HG03342 (cell line): Measurements from ENCODE around the gene NMT2.
"Not testable (repeated sequence)": the region's sequence is repeated elsewhere in the genome, so short reads cannot be mapped to it uniquely, and the experiment has no call there.

Source experiments
- ATAC-seq: cut with Tn5 transposase; IDR thresholded peaks from one replicate; pipeline ENCODE4 v1.9.1; 2021; ENCODE audit warnings: mild to moderate bottlenecking, moderate library complexity; ENCODE audit not compliant: unreplicated experiment

Gene NMT2

DNA sequence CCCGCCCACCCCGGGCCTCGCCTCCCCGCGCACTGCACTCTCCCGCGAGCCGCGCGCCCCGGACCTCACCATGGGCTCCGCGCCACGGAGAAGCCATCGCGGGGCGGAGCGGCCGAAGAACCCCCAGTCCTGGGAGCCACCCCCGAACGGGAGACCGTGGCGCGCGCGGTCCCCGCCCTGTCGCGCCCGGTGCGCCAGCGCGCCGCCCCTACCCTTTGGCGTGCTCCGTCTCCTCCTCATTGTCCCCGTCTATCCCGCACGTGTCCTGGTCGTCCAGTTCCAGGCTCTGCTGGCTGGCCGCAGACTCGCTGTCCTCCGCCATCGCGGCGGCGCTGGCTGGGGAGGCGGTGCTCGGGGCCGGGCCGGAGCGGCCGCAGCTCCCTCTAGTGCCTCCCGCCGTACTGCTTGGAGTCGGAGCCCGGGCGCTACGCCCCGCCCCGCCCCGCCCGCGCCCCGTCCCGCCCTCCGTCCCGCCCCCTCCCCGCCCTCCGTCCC is at the start of gene NMT2:
Gene NMT2, minus strand, starts transcription at position 403 of the 495 bp plus-strand sequence. Its CDS starts 81 bp downstream, at position 322.
- peak; percentile 88 for ATAC-seq

DNA sequence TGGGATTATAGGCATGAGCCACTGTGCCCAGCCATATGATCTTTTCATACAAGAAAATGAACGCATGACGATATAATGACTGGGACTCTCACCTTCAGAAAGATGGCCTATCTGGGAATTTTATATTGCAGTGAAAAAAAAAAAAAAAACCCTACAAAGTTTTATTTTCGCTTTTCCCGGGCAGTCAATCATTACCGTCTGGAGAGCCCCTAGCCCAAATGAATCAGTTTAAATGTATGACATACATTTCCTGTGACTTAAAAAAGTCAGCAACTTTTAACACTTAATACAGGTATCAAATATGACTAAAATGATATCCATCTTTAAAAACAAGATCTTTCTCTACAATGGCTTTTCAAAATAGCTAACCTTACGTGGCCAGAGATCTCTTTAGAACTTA is 48.2 kb upstream of the NMT2 start:
- no peak for ATAC-seq

DNA sequence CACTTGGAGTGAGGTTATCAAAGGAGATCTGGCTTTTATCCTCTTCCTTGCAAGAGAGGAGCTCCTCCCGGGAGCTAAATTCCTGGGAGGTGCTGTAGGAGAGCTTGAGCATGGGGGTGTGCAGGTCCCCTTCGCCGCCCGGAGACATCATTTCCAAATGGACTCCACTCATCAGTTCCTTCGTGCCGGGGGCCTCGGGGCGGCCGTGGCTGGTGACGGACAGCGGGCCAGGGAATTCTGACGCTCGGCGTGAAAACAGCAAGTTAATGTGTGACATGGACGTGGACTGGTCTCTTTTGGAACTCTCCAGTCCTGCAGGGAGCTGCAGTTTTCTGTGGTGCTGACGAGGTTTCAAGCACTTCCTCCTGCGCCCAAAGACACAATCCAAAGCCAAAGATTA is 45.7 kb upstream of the NMT2 start:
- no peak for ATAC-seq

DNA sequence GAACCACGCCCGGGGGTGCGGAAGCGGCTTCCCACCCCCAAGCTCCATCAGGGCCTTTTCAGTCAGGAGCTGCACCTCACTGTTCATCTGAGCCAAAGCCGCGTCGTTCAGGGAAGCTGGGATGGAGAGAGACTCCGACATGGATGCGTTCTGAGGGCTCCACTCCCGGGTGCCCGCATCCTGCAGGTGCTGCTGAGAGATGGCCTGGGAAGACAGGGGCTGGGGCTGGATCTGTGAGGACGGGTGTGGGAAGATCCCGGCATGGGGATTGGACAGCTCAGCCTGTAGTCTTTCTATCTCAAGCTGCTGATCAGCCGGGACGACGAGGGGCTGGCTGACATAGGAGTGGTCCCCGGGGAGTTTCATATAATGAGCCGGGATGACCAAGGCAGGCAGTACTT is 45.0 kb upstream of the NMT2 start:
- no peak for ATAC-seq

DNA sequence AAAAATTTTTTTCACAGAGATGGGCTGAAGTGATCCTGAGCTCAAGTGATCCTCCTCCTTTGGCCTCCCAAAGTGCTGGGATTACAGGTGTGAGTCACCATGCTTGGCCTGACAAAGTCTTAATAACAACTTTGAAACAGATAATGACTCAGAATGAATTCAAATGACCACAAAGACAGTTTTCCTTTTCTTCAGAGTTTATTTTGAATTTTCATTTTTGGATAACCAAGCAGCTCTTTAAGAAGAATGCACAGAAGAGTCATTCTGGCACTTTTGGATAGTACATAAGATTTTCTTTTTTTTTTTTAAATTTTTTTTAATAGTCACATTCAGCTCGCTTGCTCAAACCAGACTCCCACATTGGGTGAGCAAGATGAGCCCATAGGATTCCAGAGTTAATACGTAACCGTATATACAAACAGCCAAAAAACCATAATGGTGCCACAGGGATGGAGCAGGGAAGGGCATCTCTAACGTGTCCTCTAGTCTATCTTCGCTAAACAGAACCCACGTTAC is 43.0 kb upstream of the NMT2 start:
- ATAC-seq, result no peak

DNA sequence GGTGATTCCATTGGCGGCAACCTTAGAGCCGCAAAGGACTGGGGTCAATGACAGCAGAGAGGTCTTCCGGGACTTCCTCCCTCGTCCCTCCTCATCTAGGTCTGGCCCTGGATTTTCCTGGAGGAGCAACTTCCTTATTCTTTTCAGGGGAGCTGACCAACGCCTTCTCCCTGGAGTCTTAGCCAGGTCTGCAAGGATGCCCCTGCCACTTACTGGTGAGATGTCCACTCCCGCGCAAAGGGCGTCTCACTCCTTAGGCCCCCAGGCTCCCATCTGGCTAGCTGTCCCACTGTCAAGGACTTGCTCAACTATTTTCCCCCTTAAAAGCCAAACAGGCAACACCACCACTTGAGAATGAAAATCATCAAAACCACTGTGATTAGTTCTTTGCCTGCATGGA is 42.0 kb upstream of the NMT2 start:
- no peak for ATAC-seq

DNA sequence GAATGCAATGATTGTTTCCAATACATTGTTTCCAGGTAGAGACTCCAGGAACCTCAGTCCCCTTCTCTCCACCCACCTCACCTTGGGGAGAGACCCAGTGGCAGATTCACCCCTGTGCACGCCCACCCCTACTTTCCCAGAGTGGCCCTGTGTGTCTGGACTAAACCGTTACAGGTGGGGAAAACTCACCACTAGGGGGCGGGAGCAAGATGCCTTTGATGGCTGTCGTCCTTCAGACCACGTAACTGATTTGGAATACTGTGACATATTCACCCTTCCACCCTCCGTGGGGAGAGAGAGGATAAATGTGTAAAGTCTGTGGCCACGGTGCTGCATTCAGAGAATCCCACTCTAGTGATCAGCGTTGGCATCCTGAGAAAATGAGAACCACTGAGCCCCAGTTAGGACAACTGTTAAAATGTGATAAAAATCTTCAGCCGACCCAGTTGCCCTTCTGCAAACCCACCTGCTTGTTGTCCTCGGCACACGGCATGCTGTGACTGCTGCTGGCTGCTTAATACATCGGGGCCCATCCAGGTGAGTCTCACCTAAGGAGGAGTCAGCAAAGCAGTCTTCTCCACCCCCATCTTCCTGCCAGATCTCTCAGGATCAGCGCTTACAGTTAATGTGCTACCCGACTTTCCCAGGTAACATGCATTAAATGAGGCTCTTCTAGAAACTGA is 41.5 kb upstream of the NMT2 start:
- peak; percentile 63 for ATAC-seq

DNA sequence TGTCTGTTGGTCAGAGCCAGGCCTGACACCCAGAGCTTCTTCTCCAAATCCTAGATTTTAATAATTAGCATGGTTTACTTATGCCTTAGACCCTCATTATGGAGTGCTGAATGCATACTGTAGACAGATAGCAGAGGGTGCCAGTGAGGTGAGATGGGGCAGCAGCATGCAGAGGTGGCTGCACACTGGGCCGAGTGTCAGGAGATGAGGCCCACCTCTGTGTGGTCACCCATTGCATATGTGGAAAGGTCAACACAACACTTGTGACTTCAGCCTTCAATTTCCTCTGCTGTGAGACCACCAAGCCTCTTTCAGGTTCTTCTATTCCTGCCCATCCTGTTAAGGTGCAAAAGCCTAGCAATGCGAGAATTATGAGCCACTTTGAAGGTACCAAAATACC is 39.7 kb upstream of the NMT2 start:
- ATAC-seq, result no peak

DNA sequence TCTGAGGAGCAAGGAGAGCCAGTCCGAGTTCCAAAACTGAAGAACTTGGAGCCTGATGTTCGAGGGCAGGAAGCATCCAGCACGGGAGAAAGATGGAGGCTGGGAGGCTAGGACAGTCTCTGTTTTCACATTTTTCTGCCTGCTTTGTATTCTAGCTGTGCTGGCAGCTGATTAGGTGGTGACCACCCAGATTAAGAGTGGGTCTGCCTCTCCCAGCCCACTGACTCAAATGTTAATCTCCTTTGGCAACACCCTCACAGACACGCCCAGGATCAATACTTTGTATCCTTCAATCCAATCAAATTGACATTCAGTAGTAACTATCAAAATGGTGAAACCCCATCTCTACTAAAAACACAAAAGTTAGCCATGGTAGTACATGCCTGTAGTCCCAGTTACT is 38.9 kb upstream of the NMT2 start:
- ATAC-seq, result not testable (repeated sequence)

DNA sequence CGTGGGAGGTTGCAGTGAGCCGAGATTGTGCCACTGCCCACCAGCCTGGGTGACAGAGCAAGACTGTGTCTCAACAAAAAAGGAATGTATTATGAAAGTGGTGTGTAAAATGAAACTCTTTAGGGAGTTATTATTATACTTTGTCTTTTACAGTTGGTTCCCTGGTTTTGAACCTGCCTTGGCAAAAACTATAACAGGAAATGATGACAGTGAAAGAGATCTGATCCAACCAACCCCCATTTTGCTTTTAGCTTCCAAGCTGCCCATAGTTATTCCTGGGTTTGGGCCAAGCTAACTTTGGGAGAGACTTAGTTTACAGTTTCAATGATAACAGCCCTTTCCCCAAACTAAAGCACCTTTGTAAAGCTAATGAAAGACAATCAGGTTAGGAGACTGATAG is 34.1 kb upstream of the NMT2 start:
- ATAC-seq, result no peak

DNA sequence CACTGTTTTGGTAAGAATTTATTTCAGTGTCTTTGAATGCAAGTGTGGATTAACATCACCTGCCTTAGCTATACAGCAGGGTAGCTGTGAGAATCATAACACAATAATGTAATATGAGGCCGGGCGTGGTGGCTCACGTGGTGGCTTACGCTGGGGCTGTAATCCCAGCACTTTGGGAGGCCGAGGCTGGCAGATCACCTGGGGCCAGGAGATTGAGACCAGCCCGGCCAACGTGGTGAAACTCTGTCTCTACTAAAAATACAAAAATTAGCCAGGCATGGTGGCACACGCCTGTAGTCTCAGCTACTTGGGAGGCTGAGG is 33.8 kb upstream of the NMT2 start:
- not testable (repeated sequence) for ATAC-seq

DNA sequence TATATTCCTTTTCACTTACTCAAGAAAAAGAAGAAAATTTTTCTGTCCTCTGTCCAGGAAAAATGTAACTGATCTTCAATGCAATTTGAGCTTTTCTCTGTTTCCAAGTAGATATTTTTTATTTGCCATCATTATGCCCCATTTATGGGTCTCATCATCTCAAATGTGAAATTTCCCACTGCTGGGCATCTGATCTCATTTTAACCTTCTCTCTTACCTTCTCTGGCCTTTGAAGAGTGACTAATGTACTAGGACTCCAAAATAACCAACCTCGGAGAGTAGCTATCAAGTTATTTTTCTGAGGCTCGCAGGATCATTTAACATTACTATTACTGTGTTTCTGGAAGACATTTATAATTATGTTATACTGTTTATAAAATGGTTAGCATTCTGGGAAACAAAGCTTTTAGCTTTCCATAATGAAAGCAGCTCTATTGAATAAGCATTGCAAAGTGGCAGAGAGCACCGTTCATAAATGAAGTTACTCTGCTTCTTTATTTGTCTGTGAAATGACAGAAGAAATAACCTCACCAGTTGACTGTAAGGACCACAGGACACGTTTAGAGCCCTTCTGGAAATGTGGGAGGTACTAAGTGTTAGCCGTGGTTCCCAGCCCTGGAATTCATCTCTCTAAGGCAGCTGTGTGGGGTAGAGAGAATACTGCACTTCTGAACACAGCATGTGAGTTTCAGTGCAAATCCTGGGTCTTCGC is 33.3 kb upstream of the NMT2 start:
- ATAC-seq, result no peak

DNA sequence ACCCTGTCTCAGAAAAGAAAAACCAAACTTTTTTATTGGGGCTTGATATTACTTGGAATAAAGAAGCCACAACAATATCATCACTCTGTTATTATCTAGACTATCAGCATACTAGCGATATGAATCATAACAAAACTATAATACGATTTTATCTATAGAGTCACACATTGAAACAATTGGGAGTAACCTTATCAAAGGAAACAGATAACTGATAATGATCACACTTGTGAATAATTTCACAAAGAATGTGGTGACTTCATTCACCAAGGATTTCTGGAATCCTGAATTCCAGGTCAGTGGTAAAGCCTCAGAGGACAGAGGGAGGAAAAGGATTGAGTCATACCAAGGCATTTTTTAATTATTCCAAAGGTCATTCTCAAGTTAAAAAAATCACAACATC is 32.1 kb upstream of the NMT2 start:
- no peak for ATAC-seq

DNA sequence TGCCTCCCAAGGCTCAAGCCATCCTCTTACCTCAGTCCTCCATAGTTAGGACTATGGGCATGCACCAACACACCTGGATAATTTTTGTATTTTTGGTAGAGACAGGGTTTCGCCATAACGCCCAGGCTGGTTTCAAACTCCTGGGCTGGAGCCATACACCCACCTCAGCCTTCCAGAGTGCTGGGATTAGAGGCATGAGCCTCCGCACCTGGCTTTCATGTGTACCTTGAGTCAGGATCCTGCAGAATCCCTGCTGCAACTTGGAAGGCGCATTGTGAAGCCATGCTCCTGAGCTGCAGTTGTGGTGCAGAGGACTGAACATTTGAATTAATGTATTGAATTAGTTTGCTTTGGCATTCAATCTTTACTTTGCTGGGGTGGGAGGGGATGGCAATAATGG is 29.4 kb upstream of the NMT2 start:
- ATAC-seq, result no peak

DNA sequence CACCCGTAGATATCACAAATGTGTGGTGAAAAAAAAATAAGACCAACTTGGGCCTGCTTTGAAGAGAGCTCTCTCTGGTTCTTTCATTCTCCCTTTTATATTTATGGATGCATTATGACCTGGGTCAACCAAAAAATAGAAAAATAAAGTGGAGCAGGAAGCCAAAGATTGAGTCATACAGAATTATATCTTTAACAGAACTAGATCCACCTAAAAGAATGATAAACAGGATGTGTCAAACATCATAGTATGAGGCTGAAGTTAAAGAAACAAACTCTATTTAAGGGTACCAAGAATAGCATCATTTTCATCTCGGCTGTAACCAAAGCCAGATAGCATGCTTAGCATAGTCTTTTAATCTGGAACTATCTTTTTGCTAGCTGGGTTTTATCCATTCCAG is 28.8 kb upstream of the NMT2 start:
- no peak for ATAC-seq

DNA sequence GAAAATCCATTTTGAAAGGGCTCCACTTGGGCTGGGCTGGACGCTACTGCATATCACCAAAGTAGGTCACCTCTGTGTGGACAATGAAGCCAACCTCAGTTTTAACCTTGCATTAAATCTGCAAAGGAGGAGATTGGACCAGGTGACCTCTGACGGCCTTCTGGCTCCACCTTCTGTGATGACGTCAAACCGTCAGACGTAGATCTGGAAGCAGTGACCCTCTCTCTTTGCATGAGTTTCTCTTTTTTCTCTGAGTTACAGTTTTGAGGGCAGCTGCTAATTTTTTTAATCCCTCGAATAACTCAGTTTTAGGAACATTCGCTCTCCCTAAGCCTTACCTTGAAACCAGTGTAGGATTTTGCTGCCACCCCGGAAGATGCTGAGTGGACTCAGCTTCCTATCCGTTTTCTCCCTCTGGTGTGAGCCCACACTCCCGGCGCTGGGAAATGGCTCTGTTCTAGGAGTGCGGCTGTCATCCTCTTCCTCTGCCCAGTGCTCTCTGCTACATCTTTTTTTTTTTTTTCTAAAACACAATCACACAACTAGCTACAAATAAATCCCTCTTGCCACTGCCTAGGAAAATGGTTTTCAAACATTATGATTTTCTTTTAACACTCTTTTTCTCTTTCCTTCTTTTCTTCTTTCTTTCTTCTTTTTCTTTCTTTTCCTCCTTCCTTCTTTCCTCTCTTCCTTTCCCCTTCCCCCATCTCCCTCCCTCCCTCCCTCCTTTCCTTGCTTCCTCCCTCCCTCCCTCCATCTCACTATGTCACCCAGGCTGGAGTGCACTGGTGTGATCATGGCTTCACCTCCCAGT is 27.7 kb upstream of the NMT2 start:
- no peak for ATAC-seq

DNA sequence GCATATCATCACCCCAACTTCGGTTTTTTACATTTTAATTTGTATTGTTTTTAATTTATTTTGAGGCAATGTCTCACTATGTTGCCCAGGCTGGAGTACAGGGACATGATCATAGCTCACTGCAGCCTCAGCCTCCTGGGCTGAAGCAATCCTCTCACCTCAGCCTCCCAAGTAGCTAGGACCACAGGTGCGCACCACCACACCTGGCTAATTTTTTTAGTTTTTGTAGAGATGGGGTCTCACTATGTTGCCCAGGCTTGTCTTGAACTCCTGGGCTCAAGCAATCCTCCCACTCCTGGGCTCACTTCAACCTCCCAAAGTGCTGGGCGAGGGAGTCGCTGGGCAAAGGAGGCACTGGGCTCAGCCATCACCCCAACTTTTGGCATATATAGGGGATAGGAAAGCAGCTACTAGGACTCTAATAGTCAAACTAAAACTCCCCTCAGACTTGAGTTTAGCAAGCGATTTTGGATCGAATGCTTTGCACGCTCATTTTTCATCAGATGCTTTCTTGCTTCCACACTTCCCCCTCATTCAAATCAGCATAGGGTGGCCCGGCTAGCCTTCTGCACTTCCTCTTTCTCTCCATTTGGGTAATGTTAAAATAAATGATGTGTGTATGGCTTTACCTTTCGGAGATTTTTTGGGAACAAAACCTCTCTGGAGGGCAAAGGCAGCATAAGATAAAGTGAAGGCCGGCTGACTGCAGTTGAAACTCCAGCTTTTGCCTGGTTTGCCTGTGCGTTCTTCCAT is 20.8 kb upstream of the NMT2 start:
- ATAC-seq, result no peak

DNA sequence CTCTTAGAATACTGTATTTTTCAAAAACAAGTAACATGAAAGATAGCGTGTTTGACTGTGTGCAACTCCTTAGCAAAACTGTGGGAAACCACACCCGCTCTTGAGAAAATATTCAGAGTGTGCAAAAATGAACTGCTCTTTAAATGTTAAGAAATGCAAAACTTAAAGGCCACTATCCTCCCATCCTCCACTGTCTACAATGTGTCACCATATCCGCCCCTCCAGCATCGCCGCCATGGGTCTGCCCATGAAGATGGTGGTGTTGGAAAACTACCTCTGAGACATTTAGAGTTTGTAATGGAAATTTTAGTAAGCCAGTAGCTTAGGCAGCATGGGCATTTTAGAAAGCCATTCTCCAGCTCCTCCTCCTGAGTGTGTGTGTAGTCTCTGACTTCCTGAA is 20.1 kb upstream of the NMT2 start:
- ATAC-seq, result no peak

DNA sequence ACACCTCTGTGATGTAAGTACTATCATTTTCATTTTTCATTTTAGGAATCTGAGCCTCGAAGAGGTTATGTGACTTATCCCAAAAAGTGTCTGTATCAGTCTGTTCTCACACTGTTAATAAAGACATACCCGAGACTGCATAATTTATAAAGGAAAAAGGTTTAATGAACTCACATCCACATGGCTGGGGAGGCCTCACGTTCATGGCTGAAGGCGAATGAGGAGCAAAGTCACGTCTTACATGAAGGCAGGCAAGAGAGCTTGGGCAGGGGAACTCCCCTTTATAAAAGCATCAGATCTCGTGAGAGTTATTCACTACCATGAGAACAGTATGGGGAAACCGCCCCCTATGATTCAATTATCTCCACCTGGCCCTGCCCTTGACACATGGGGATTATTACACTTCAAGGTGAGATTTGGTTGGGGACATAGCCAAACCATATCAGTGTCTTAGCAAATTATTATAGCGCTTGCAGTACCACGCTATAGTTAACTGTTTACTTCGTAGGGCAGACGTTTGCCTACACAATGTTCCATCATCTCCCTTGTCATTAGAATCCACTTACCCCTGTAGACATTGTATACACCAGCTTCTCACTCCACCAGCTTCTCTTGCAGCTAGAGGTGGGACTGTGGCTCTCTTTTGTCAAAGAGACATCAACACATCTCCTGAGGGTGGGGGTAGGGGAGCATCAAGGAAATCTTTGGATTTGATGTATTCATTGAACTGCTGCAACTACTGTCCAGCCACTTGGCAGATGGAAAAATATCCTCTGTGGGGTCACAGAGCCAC is 15.4 kb upstream of the NMT2 start:
- ATAC-seq, result no peak

DNA sequence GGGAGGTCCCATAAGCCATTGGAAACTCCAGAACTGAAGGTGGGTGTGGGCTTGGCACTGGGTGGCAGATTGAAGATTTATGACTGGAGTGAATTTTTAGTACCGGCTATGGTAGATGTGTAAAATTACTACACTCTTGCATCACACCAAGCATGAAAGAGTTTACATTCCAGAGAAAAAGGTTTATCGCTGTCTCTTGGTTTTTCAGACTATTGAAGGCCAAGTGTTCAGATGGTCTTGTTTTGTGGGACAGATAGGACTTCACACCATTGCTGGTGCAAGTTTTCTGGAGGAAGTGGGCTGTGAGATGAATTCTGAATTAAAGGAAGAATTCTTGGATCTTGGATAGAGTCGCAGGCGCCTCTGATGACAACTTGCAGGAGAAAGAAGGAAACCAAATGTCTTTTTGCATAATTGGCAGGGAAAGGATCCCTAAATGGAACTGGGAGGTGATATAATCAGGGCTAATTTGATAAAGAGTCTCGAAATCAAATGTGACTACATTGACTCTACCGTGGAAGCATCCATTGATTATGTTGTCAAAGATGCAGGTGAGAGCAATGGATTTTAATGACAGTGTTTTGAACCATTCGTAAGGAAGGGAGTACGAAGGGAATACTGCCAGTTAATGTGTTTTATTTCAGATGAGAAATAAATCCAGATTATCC is 14.2 kb upstream of the NMT2 start:
- no peak for ATAC-seq
